GM12878 (cell line): ENCODE measurements around the gene KLC3. TPM values are rescaled to one million over a fixed set of nuclear protein-coding genes. Genes with fewer than 3 reads are reported as not detected.

Experiments used
- ATAC-seq: fragments of 200-7000 bp; cut with Tn5 transposase; 3 replicates; pipeline ENCODE4 v1.9.1; 2020; ENCODE audit warnings: mild to moderate bottlenecking, moderate library complexity
- BruUV-seq: library from RNA; stranded (reverse); fragments of 400-500 nt; replicated peaks from 2 replicates; lab custom pipeline; 2021; lab: Mats Ljungman, UMichigan
- CTCF ChIA-PET: fragments of 300-600 bp; sonication (Branson Sonifier 250); formaldehyde crosslinking; extraction: SDS; loops from one replicate; lab custom pipeline; 2021; ENCODE audit warnings: inconsistent platforms; lab: Yijun Ruan, JAX
- POLR2A ChIA-PET: fragments of 350-600 bp; formaldehyde crosslinking; extraction: SDS; loops from one replicate; lab custom pipeline; 2021; ENCODE audit warnings: inconsistent platforms; lab: Charles Lee
- RAD21 ChIA-PET: fragments of 300-600 bp; sonication (Branson Sonifier 250); formaldehyde crosslinking; loops from one replicate; lab custom pipeline; 2023; ENCODE audit warnings: antibody characterized with exemption; ENCODE audit not compliant: unreplicated experiment; lab: Charles Lee
- SMC1A ChIA-PET: fragments of 300-600 bp; sonication (Branson Sonifier 250); formaldehyde crosslinking; loops from one replicate; lab custom pipeline; 2023; ENCODE audit not compliant: unreplicated experiment, uncharacterized antibody; lab: Charles Lee
- DNase-seq: peaks from one replicate; pipeline ENCODE4 v3.0.0-alpha.2; 2011; ENCODE audit warnings: low read depth, low spot score
- FAIRE-seq: peaks from 3 replicates; lab custom pipeline; 2011; peaks lifted over from hg19 to GRCh38; lab: Jason Lieb, UNC
- H2AFZ ChIP-seq: 2 replicates; pipeline ENCODE4 v1.6.0; 2011; ENCODE audit warnings: low read depth, low read length, control low read depth; ENCODE audit not compliant: control insufficient read depth
- H3K27ac ChIP-seq: 2 replicates; pipeline ENCODE4 v1.5.1; 2011; ENCODE audit warnings: control low read depth; ENCODE audit not compliant: control insufficient read depth, insufficient read depth
- H3K27me3 ChIP-seq, 2 experiments: replicated peaks in 1 of 2; 2 replicates each; pipeline versions ENCODE4 v1.6.0 to v1.6.1; 2011; ENCODE audit warnings: low read length in 1 of 2; ENCODE audit not compliant: control insufficient read depth in 2 of 2, insufficient read depth in 2 of 2
- H3K36me3 ChIP-seq, 2 experiments: 2 replicates each; pipeline ENCODE4 v1.5.1; 2011; ENCODE audit warnings: low read length in 1 of 2; ENCODE audit not compliant: control insufficient read depth in 2 of 2, insufficient read depth in 2 of 2
- H3K4me1 ChIP-seq: 2 replicates; pipeline ENCODE4 v1.6.1; 2011; ENCODE audit warnings: mild to moderate bottlenecking, low read length, moderate library complexity, mixed read lengths; ENCODE audit not compliant: control insufficient read depth, insufficient read depth
- H3K4me2 ChIP-seq: 2 replicates; pipeline ENCODE4 v1.6.0; 2011; ENCODE audit warnings: control low read depth; ENCODE audit not compliant: control insufficient read depth, insufficient read depth
- H3K4me3 ChIP-seq: fragments of 200-600 bp; sonication (generic); 2 replicates; pipeline ENCODE4 v1.5.1; 2016
- H3K79me2 ChIP-seq: 2 replicates; pipeline ENCODE4 v1.6.0; 2011; ENCODE audit warnings: low read length; ENCODE audit not compliant: control insufficient read depth, insufficient read depth
- H3K9ac ChIP-seq: 2 replicates; pipeline ENCODE4 v1.8.0; 2011; ENCODE audit warnings: low read length, control low read depth, mixed read lengths; ENCODE audit not compliant: control insufficient read depth, insufficient read depth
- H3K9me3 ChIP-seq: replicated peaks from 3 replicates; pipeline ENCODE4 v1.5.1; 2011; ENCODE audit warnings: mild to moderate bottlenecking, low read length; ENCODE audit not compliant: control insufficient read depth, insufficient read depth
- H4K20me1 ChIP-seq: 2 replicates; pipeline ENCODE4 v1.6.0; 2011; ENCODE audit not compliant: control insufficient read depth, insufficient read depth
- EZH2 ChIP-seq: IDR thresholded peaks from 2 replicates; pipeline ENCODE4 v1.6.1; 2012; ENCODE audit warnings: low read depth, mild to moderate bottlenecking, control low read depth, inconsistent platforms, low read length, borderline replicate concordance; ENCODE audit not compliant: control insufficient read depth
- IKZF2 ChIP-seq, 2 experiments: fragments of 450-650 bp; IDR thresholded peaks; 2 replicates each; pipeline ENCODE4 v1.6.1; 2017; ENCODE audit warnings: mild to moderate bottlenecking in 2 of 2, moderate library complexity in 2 of 2
- MTA3 ChIP-seq: IDR thresholded peaks from 2 replicates; pipeline ENCODE4 v1.6.1; 2012; ENCODE audit warnings: low read length, inconsistent platforms, borderline replicate concordance
- RAD21 ChIP-seq: IDR thresholded peaks from 2 replicates; pipeline ENCODE4 v1.6.1; 2011; ENCODE audit warnings: mild to moderate bottlenecking, low read depth, low read length, moderate library complexity; ENCODE audit not compliant: insufficient read depth
- RELA ChIP-seq: fragments of 450-650 bp; IDR thresholded peaks from 2 replicates; pipeline ENCODE4 v1.8.0; 2014; ENCODE audit warnings: borderline replicate concordance; ENCODE audit not compliant: partially characterized antibody
- SMAD5 ChIP-seq: IDR thresholded peaks from 2 replicates; pipeline ENCODE4 v1.6.1; 2016; ENCODE audit warnings: antibody characterized with exemption, low read depth
- TCF12 ChIP-seq: IDR thresholded peaks from 2 replicates; pipeline ENCODE4 v1.6.1; 2011; ENCODE audit warnings: low read depth, mild to moderate bottlenecking, low read length
- ZNF207 ChIP-seq: fragments of 450-650 bp; IDR thresholded peaks from 2 replicates; pipeline ENCODE4 v1.6.1; 2014; ENCODE audit warnings: antibody characterized with exemption, mild to moderate bottlenecking, borderline replicate concordance
- WGBS: methylation state at CpG from one replicate; pipeline ENCODE4 v1.1.6; 2016; ENCODE audit warnings: low lambda C conversion rate; ENCODE audit not compliant: insufficient replicate concordance, insufficient coverage; ENCODE audit errors: missing lambda C conversion rate; 5-methylcytosine and 5-hydroxymethylcytosine counted together
- in situ Hi-C: fragments of 300-500 bp; cut with MboI; formaldehyde crosslinking; loops from 9 replicates; pipeline ENCODE4 v1.14.3; 2018; ENCODE audit warnings: mixed read lengths
- intact Hi-C: fragments of 100-400 bp; cut with micrococcal nuclease; formaldehyde crosslinking; loops from one replicate; pipeline ENCODE4 v1.14.2; 2022; ENCODE audit not compliant: unreplicated experiment
- polyA plus RNA-seq, 11 experiments: library from polyadenylated mRNA; depleted of rRNA in 4 of 11; unstranded in 6 of 11; stranded (reverse) in 5 of 11; fragments of >200 nt; fragmentation: Nextera tagmentation in 4 of 11; fragmentation: Illumina TruSeq in 1 of 11; extraction: Ambion mirVana in 4 of 11; extraction: Trizol in 1 of 11; gene quantifications; 1 replicate in 1 of 11; 2 replicates in 10 of 11; pipeline versions ENCODE4 v1.2.1 to v1.2.3, GENCODE V29; 2011 to 2016; ENCODE audit warnings: inconsistent platforms in 2 of 11, missing spikeins in 2 of 11, low read depth in 1 of 11
- total RNA-seq, 4 experiments: library from RNA; depleted of rRNA in 3 of 4; stranded (reverse); fragments of >200 nt in 3 of 4; fragmentation: Illumina TruSeq in 1 of 4; extraction: Trizol in 1 of 4; gene quantifications; 2 replicates each; pipeline versions ENCODE4 v1.2.1 to v1.2.3, GENCODE V29; 2013 to 2021
- TF ChIP-seq, protein P1 (sequence below): fragments of 450-650 bp; IDR thresholded peaks from 2 replicates; pipeline ENCODE4 v1.6.1; 2017; ENCODE audit warnings: mild to moderate bottlenecking, moderate library complexity

KLC3 gene
- total and polyA plus RNA-seq, 10 of the 15 experiments (the other 5 are each of a cell fraction or from before 2014, with no cell fraction given), result 0.03 to 0.38 (median 0.28) TPM; not detected in 5

DNA sequence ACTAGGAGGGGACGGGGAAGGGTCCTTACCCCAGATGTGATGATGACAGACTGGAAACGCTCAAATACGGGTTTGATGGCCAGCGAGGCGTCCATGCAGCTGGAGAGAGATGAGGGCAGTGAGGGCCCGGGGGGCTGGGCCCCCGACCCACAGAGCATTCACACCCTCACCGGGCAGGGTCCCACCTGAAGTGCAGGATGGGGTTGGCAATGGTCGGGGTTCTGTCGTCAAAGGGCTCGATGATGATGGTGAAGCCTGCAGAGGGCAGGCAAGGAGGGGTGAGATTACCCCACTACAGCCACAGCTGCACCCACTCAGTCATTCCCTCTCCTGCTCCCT lies 16.9 kb downstream of the KLC3 start:
- Histone ChIP-seq H3K4me3 (no peak overlapping the region), H3K9ac (no peak overlapping the region), H3K4me2 (no peak overlapping the region), H3K79me2 (no peaks in the 10 kb centered on the region), H3K4me1 (no peaks in the 10 kb centered on the region), H3K27me3 (no peaks in the 10 kb centered on the region)
- intact Hi-C loops, result no loop called here
- RAD21 ChIA-PET, result no interaction called here
- no TSS peak for BruUV-seq
- 87% methylated on average over 8 of the region's 11 CpGs for WGBS
- DNase-seq, result no peak
- TF ChIP-seq MTA3, result no peak
- TF ChIP-seq TCF12, result no peak
- TF ChIP-seq IKZF2 (IDR thresholded peaks at IDR 0.05), result no peak
- no peak for TF ChIP-seq ZNF207
- no peak for TF ChIP-seq EZH2
- TF ChIP-seq SMAD5, result no peak
- TF ChIP-seq RELA, result no peak
- no peak for TF ChIP-seq RAD21
- TF ChIP-seq, protein P1, sequence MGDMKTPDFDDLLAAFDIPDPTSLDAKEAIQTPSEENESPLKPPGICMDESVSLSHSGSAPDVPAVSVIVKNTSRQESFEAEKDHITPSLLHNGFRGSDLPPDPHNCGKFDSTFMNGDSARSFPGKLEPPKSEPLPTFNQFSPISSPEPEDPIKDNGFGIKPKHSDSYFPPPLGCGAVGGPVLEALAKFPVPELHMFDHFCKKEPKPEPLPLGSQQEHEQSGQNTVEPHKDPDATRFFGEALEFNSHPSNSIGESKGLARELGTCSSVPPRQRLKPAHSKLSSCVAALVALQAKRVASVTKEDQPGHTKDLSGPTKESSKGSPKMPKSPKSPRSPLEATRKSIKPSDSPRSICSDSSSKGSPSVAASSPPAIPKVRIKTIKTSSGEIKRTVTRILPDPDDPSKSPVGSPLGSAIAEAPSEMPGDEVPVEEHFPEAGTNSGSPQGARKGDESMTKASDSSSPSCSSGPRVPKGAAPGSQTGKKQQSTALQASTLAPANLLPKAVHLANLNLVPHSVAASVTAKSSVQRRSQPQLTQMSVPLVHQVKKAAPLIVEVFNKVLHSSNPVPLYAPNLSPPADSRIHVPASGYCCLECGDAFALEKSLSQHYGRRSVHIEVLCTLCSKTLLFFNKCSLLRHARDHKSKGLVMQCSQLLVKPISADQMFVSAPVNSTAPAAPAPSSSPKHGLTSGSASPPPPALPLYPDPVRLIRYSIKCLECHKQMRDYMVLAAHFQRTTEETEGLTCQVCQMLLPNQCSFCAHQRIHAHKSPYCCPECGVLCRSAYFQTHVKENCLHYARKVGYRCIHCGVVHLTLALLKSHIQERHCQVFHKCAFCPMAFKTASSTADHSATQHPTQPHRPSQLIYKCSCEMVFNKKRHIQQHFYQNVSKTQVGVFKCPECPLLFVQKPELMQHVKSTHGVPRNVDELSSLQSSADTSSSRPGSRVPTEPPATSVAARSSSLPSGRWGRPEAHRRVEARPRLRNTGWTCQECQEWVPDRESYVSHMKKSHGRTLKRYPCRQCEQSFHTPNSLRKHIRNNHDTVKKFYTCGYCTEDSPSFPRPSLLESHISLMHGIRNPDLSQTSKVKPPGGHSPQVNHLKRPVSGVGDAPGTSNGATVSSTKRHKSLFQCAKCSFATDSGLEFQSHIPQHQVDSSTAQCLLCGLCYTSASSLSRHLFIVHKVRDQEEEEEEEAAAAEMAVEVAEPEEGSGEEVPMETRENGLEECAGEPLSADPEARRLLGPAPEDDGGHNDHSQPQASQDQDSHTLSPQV, result no peak
- TF ChIP-seq, all 136 proteins: peak for 0
- Histone ChIP-seq H3K9me3 (no peaks in the 10 kb centered on the region), H3K36me3 (peaks cover 2 to 3% of the 10 kb centered on the region in 2 experiments; a peak in 3 of 4 replicates), H4K20me1 (no peaks in the 10 kb centered on the region), H3K27ac (no peak overlapping the region), H2AFZ (no peak overlapping the region)
- ATAC-seq (no peak), FAIRE-seq (no peak)
- ChIA-PET SMC1A (no interaction called here), POLR2A (no interaction called here), CTCF (no interaction called here)
- in situ Hi-C loops, result no loop called here
